Thyroid gland (tissue), 4 donors: ENCODE data around the gene PABPC1L.

Experiments used
- POLR2A ChIP-seq, 2 donors: fragments of 450-650 bp; IDR thresholded peaks; one replicate each; pipeline ENCODE4 v1.6.1; 2017; ENCODE audit warnings: antibody characterized with exemption in 2 of 2, mild to moderate bottlenecking in 2 of 2, moderate library complexity in 1 of 2
- TF ChIP-seq, protein P1 (sequence below), 6 experiments: fragments of 200-600 bp in 3 of 6; fragments of 450-650 bp in 3 of 6; sonication (generic) in 3 of 6; IDR thresholded peaks; one replicate each; pipeline ENCODE4 v1.5.1; 2016 to 2019; ENCODE audit warnings: antibody characterized with exemption in 6 of 6, mild to moderate bottlenecking in 2 of 6, inconsistent platforms in 1 of 6, moderate library complexity in 1 of 6

GRCh38 chr20:44955270-44955669 lies 45.4 kb downstream of the PABPC1L start:
- TF ChIP-seq, protein P1, sequence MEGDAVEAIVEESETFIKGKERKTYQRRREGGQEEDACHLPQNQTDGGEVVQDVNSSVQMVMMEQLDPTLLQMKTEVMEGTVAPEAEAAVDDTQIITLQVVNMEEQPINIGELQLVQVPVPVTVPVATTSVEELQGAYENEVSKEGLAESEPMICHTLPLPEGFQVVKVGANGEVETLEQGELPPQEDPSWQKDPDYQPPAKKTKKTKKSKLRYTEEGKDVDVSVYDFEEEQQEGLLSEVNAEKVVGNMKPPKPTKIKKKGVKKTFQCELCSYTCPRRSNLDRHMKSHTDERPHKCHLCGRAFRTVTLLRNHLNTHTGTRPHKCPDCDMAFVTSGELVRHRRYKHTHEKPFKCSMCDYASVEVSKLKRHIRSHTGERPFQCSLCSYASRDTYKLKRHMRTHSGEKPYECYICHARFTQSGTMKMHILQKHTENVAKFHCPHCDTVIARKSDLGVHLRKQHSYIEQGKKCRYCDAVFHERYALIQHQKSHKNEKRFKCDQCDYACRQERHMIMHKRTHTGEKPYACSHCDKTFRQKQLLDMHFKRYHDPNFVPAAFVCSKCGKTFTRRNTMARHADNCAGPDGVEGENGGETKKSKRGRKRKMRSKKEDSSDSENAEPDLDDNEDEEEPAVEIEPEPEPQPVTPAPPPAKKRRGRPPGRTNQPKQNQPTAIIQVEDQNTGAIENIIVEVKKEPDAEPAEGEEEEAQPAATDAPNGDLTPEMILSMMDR (IDR thresholded peaks at IDR 0.05), result no peak
- no peak for TF ChIP-seq POLR2A (IDR thresholded peaks at IDR 0.05)
